Ascending aorta (tissue), 2 donors: ENCODE measurements around the gene LMNA. TPM values are rescaled to one million over a fixed set of nuclear protein-coding genes. Genes with fewer than 3 reads are reported as not detected.
A peak's percentile ranks its signal among the peaks of the same experiment; 100 is the strongest.

Experiments
- DNase-seq, 2 donors: peaks; one replicate each; pipeline ENCODE4 v3.0.0-alpha.2; 2019; ENCODE audit warnings: low spot score in 2 of 2
- H3K27ac ChIP-seq, 2 donors: fragments of 200-600 bp; sonication (generic); one replicate each; pipeline ENCODE4 v1.5.1; 2016 to 2017; ENCODE audit warnings: mild to moderate bottlenecking in 1 of 2
- H3K27me3 ChIP-seq: fragments of 200-600 bp; sonication (generic); one replicate; pipeline ENCODE4 v1.5.1; 2017
- H3K36me3 ChIP-seq, 2 donors: fragments of 200-600 bp; sonication (generic); one replicate each; pipeline ENCODE4 v1.5.1; 2016
- H3K4me1 ChIP-seq, 2 donors: fragments of 200-600 bp; sonication (generic); one replicate each; pipeline ENCODE4 v1.5.1; 2016 to 2017; ENCODE audit warnings: mild to moderate bottlenecking in 1 of 2
- H3K4me3 ChIP-seq, 2 donors: fragments of 200-600 bp; sonication (generic); one replicate each; pipeline ENCODE4 v1.5.1; 2016 to 2017; ENCODE audit warnings: mild to moderate bottlenecking in 1 of 2
- H3K9me3 ChIP-seq, 2 donors: fragments of 200-600 bp; sonication (generic); one replicate each; pipeline ENCODE4 v1.5.1; 2016
- intact Hi-C: fragments of 100-400 bp; cut with DNase I; formaldehyde crosslinking; loops from one replicate; pipeline ENCODE4 v1.15.1; 2023
- total RNA-seq: library from RNA; depleted of rRNA; stranded (reverse); fragments of >200 nt; gene quantifications from one replicate; pipeline ENCODE4 v1.1.0, GENCODE V29; 2016
- TF ChIP-seq, protein P1 (sequence below), 3 experiments: fragments of 200-600 bp in 2 of 3; fragments of 450-650 bp in 1 of 3; sonication (generic) in 2 of 3; IDR thresholded peaks; one replicate each; pipeline ENCODE4 v1.5.1; 2016 to 2019; ENCODE audit warnings: antibody characterized with exemption in 3 of 3, mild to moderate bottlenecking in 1 of 3, moderate library complexity in 1 of 3

Gene LMNA
- total RNA-seq, 1 donor from 2014 or later = 783 TPM

DNA sequence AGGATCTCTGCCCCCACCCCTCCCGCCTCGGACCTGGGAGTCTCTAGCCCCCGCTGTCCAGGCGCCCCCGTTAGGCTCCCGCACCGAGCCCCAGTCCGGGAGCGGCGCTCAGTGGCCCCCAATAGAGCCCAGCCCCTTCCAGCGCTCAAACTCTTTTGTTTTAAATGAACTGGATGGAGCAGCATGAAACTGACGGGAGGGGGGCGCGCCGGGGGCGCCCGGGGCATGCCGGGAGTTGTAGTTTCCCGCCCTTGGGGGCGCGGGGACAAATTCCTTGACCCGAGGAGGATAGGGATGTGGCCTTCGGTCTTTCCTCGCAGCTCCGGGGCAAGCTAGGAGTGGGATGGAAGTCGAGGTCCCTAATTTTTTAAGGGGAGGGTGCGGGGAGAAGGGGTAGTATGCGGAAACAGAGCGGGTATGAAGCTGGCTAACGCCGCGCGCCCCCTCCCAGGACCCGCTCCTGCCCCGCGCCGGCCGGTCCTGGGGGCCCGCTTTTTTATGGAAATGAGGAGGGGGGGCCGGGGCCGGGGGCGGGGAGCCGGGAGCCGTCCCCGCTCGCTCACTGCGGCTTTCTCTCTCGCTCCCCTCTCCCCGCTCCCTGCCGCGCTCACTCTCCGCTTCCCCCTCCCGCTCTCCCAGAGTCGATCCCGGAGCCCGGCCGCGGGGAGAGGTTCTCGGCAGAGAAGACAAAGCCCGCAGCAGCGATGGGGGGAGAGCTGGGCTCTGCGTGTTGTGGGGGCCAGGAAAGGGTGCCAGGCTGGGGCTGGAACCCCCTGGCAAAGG lies 32.0 kb upstream of the LMNA start, which contains the start of gene MEX3A:
TSS of gene MEX3A (minus strand) at position 157 of the 783 bp plus-strand sequence. CDS start 467 bp downstream, outside the sequence.
- peak within 1 kb of the TSS; percentile 93 to 94 for H3K4me3 ChIP-seq
- H3K9me3 ChIP-seq = no peaks in the 10 kb centered on the region
- intact Hi-C loops = loop anchor here (2.0 to 5.0 kb wide), 2 partner anchors 28 to 130 kb away; partner anchors contain the start of genes LAMTOR2 and PMF1
- TF ChIP-seq, protein P1, sequence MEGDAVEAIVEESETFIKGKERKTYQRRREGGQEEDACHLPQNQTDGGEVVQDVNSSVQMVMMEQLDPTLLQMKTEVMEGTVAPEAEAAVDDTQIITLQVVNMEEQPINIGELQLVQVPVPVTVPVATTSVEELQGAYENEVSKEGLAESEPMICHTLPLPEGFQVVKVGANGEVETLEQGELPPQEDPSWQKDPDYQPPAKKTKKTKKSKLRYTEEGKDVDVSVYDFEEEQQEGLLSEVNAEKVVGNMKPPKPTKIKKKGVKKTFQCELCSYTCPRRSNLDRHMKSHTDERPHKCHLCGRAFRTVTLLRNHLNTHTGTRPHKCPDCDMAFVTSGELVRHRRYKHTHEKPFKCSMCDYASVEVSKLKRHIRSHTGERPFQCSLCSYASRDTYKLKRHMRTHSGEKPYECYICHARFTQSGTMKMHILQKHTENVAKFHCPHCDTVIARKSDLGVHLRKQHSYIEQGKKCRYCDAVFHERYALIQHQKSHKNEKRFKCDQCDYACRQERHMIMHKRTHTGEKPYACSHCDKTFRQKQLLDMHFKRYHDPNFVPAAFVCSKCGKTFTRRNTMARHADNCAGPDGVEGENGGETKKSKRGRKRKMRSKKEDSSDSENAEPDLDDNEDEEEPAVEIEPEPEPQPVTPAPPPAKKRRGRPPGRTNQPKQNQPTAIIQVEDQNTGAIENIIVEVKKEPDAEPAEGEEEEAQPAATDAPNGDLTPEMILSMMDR (IDR thresholded peaks at IDR 0.05) = no peak
- DNase-seq = peak; percentile 35 to 89
- peak within 1 kb of the TSS in 1 of 2 donors; percentile 26 for H3K27ac ChIP-seq
- H3K4me1 ChIP-seq = peaks cover 4 to 14% of the 10 kb centered on the region in 2 donors
- no peaks in the 10 kb centered on the region for H3K27me3 ChIP-seq
- H3K36me3 ChIP-seq = no peaks in the 10 kb centered on the region

DNA sequence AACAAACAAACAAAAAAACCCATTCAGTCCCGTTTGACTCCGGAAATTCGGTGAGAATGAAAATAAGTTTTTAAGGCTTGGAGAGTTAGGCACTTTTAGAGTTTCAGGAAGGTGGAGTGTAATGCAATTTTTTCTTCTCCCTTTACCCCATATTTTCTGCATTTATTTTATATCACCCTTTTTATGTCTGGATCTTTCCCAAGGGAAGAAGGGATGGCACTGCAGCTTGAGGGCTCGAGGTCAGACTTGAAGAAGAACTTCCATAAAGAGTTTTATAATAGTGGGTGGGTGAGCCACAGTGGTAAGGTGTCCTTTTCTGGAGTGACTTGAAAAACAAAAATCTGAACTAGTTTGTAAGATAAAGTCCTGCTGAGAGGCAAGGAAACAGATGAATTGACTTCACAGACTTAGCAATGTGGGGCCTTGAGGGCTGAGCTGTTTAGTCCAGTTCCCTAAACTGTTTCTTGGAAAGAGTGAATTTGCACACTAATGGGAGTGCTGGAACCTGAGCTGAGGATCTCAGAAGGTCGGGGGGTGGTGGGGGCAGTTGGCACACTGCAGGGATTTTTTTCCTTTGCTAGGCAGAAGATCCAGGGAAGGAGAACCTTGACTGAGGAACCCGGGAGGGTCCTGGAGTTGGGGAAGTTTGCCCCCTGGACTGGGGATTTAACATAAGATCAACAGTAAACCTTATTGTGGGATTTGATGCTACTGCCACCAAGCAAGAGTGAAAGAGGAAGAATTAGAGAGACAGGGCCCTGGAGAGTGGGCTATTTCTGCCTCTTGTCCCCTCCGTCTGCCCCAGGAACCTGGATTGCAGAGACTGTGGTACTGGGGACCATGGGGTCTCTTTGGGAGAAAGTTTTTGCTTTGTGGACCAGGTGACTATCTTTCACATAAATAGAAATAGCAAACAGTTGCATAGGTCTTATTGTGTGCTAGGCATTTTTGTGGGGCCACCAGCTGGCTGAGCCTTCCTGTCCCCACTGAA lies 30.4 kb upstream of the LMNA start:
- Histone ChIP-seq H3K4me3 (peak overlapping the region in 1 of 2 donors; percentile 93), H3K27me3 (no peaks in the 10 kb centered on the region), H3K9me3 (no peaks in the 10 kb centered on the region), H3K27ac (no peak overlapping the region), H3K36me3 (no peaks in the 10 kb centered on the region), H3K4me1 (peaks cover 4 to 14% of the 10 kb centered on the region in 2 donors)
- no peak for DNase-seq
- intact Hi-C loops = loop anchor here (2.0 to 5.0 kb wide), 2 partner anchors 29 to 128 kb away; partner anchors contain the start of genes LAMTOR2 and PMF1
- TF ChIP-seq, protein P1 (IDR thresholded peaks at IDR 0.05) = no peak

- no peak for DNase-seq
- TF ChIP-seq, protein P1 (IDR thresholded peaks at IDR 0.05) = no peak
- H3K27me3 ChIP-seq = no peaks in the 10 kb centered on the region
- intact Hi-C loops = no loop called here
- no peak overlapping the region for H3K4me3 ChIP-seq
- H3K4me1 ChIP-seq = peaks cover 4 to 16% of the 10 kb centered on the region in 2 donors
- no peaks in the 10 kb centered on the region for H3K36me3 ChIP-seq
- no peaks in the 10 kb centered on the region for H3K9me3 ChIP-seq
- H3K27ac ChIP-seq = no peak overlapping the region
These were observed 28.3 kb upstream of the LMNA start for GRCh38 chr1:156086256-156086662.

DNA sequence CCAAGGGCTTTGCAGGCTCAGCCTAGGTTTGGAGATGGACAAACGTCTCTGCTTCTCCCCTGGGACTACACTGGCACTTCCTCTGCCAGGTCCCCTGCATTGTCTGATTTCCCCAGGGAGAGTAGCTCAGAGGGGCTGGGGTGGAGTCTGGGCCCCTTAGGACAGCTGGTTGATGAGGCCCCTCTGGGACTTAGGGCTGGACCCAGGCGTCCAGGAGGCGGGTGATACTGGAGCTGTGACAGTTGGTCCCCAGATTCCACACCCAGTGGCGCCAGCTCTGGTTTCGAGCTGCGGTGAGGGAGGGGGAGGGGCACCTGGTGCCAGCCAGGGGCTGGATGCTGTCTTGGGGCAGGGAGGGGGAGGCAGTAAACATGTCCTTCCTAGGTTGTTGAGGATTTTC lies 24.8 kb upstream of the LMNA start:
- H3K27ac ChIP-seq = no peak overlapping the region
- intact Hi-C loops = loop anchor here (1.0 kb wide), 1 partner anchor 136 kb away; no protein-coding TSS in a partner anchor
- no peaks in the 10 kb centered on the region for H3K36me3 ChIP-seq
- H3K4me3 ChIP-seq = no peak overlapping the region
- no peaks in the 10 kb centered on the region for H3K27me3 ChIP-seq
- TF ChIP-seq, protein P1 (IDR thresholded peaks at IDR 0.05) = no peak
- peaks cover 0 to 2% of the 10 kb centered on the region in 2 donors for H3K4me1 ChIP-seq
- no peak for DNase-seq
- no peaks in the 10 kb centered on the region for H3K9me3 ChIP-seq

- TF ChIP-seq, protein P1 (IDR thresholded peaks at IDR 0.05) = no peak
- Histone ChIP-seq H3K4me3 (no peak overlapping the region), H3K27me3 (no peaks in the 10 kb centered on the region), H3K4me1 (peaks cover 0 to 2% of the 10 kb centered on the region in 2 donors), H3K27ac (no peak overlapping the region), H3K36me3 (no peaks in the 10 kb centered on the region), H3K9me3 (no peaks in the 10 kb centered on the region)
- DNase-seq = no peak
- intact Hi-C loops = loop anchor here (1.0 kb wide), 1 partner anchor 135 kb away; no protein-coding TSS in a partner anchor
These were observed 24.2 kb upstream of the LMNA start for GRCh38 chr1:156090138-156090839.
